Erythroblast (primary cell): ENCODE results near the gene EPHB1.

Experiments used
- DNase-seq, 2 experiments: peaks; one replicate each; lab custom pipeline; 2025; lab: John Stamatoyannopoulos, UW
- GATA1 ChIP-seq: IDR thresholded peaks from 2 replicates; pipeline ENCODE4 v1.6.1; 2011; ENCODE audit warnings: low read depth, mild to moderate bottlenecking, control low read depth, low read length, moderate library complexity
- POLR2A ChIP-seq: IDR thresholded peaks from 2 replicates; pipeline ENCODE4 v1.6.1; 2011; ENCODE audit warnings: mild to moderate bottlenecking, low read length

The EPHB1 gene

GRCh38 chr3:134923286-134923685 lies 128.2 kb downstream of the EPHB1 start:
- no peak for TF ChIP-seq POLR2A
- TF ChIP-seq GATA1 = no peak
- DNase-seq = no peak

GRCh38 chr3:134927599-134927998 lies 132.5 kb downstream of the EPHB1 start:
- DNase-seq = no peak
- TF ChIP-seq POLR2A (no peak), GATA1 (no peak)

GRCh38 chr3:134928392-134928791 lies 133.3 kb downstream of the EPHB1 start:
- no peak for DNase-seq
- no peak for TF ChIP-seq GATA1
- no peak for TF ChIP-seq POLR2A

- DNase-seq = no peak
- no peak for TF ChIP-seq POLR2A
- TF ChIP-seq GATA1 = no peak
Measured at GRCh38 chr3:134928819-134929218, 133.8 kb downstream of the EPHB1 start.

GRCh38 chr3:134929976-134930375 lies 134.9 kb downstream of the EPHB1 start:
- no peak for DNase-seq
- TF ChIP-seq GATA1 (no peak), POLR2A (no peak)

GRCh38 chr3:134931045-134931785 lies 136.2 kb downstream of the EPHB1 start:
- TF ChIP-seq POLR2A (no peak), GATA1 (no peak)
- DNase-seq = peak in 1 of 2 experiments; percentile 1

GRCh38 chr3:134932035-134932434 lies 137.0 kb downstream of the EPHB1 start:
- TF ChIP-seq GATA1 = no peak
- no peak for TF ChIP-seq POLR2A
- no peak for DNase-seq

GRCh38 chr3:134933997-134934396 lies 138.9 kb downstream of the EPHB1 start:
- DNase-seq = no peak
- TF ChIP-seq POLR2A = no peak
- TF ChIP-seq GATA1 = no peak

GRCh38 chr3:134934933-134935332 lies 139.9 kb downstream of the EPHB1 start:
- DNase-seq = no peak
- no peak for TF ChIP-seq POLR2A
- no peak for TF ChIP-seq GATA1

- DNase-seq = no peak
Measured at GRCh38 chr3:134937256-134938028, 142.4 kb downstream of the EPHB1 start.

GRCh38 chr3:134938029-134938525 lies 143.0 kb downstream of the EPHB1 start:
- DNase-seq = no peak
- TF ChIP-seq POLR2A (no peak), GATA1 (no peak)

More at GRCh38 chr3:134937256-134938028, 142.4 kb downstream of the EPHB1 start:
- no peak for TF ChIP-seq POLR2A
- no peak for TF ChIP-seq GATA1

GRCh38 chr3:134939978-134940377 lies 144.9 kb downstream of the EPHB1 start:
- no peak for TF ChIP-seq POLR2A
- TF ChIP-seq GATA1 = no peak
- no peak for DNase-seq

- no peak for TF ChIP-seq GATA1
- TF ChIP-seq POLR2A = no peak
Measured at GRCh38 chr3:134941820-134942219, 146.8 kb downstream of the EPHB1 start.

GRCh38 chr3:134944429-134944828 lies 149.4 kb downstream of the EPHB1 start:
- no peak for TF ChIP-seq GATA1
- no peak for TF ChIP-seq POLR2A

More at GRCh38 chr3:134941820-134942219, 146.8 kb downstream of the EPHB1 start:
- DNase-seq = no peak

More at GRCh38 chr3:134944429-134944828, 149.4 kb downstream of the EPHB1 start:
- no peak for DNase-seq
